Stimulated activated CD4-positive, alpha-beta T cell treated with anti-CD3 and anti-CD28 coated beads, Interleukin-12 subunit alpha, Interleukin-12 subunit beta, amount 100 ng/mL, for 24 hours (primary cell): ENCODE data around the gene MYG1.

ENCODE experiments used
- DNase-seq, 2 experiments: peaks; one replicate each; pipeline ENCODE4 v3.0.0-alpha.2; 2020; ENCODE audit warnings: low read depth in 2 of 2

The MYG1 gene, protein sequence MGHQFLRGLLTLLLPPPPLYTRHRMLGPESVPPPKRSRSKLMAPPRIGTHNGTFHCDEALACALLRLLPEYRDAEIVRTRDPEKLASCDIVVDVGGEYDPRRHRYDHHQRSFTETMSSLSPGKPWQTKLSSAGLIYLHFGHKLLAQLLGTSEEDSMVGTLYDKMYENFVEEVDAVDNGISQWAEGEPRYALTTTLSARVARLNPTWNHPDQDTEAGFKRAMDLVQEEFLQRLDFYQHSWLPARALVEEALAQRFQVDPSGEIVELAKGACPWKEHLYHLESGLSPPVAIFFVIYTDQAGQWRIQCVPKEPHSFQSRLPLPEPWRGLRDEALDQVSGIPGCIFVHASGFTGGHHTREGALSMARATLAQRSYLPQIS

DNA sequence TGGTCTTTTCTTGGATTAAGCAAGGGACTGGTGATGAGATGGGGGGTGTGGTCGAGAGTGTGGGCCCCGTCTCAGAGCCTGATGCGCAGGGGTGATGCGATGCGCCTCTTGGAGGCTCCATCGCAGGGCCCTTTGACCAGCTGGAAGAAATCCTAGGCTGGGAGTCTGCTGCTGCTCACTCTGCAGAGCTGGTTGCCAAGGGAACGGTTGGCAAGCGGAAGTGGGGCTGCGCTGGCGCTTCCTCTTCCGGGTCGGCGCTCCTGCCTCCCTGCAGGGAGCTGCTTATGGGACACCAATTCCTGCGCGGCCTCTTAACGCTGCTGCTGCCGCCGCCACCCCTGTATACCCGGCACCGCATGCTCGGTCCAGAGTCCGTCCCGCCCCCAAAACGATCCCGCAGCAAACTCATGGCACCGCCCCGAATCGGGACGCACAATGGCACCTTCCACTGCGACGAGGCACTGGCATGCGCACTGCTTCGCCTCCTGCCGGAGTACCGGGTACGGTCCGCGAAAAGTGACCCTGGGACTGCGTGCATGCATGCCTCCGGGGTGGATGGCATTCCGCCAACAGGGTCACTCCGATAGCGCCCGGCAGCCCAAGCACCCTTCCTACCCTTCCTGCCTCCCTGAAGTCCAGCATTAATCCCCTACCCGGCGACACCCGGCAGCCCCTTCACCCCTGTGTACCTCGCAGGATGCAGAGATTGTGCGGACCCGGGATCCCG, at the start of gene MYG1:
TSS of gene MYG1 (plus strand) at position 242 of the 727 bp plus-strand sequence. CDS start at position 285, 43 bp downstream.
- peak; percentile 77 to 80 for DNase-seq

DNA sequence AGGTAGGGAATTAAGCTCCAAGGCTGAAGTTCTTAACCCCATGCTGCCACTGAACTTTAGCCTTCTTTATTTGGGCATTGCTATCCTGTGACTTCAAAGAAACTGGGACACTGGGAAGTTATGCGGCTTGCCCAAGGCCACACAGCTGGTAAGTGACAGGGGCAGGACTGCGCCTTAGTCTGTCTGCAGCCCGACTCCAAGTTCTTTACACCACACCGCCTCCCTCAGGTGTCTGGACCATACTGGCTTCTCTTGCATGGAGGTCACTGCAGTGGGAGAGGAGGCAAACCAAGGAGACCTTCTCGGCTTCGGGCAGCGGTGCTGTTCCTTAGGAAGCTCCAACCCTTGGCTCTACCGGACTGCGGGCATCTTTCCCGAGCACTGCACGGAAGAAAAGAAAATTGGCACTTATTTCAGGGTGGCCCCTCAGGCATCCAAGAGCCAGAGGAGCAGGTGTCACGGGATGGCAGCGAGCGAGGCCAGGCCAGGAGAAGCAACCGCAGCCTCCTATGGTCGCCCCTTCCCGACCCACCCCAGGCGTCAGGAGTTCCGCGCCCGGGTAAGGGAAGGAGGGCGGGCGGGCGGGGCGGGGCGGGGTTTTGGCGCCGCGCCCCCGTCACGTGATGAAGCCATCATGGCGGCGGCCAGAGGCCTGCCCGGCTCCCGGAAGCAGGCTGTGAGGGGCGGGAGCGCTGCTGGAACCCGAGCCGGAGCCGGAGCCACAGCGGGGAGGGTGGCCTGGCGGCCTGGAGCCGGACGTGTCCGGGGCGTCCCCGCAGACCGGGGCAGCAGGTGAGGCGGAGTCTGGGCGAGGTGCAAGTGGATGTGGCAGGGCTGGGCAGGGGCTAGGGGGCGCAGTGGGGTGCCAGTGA, 47.8 kb upstream of the MYG1 start:
- DNase-seq, result peak; percentile 54 to 56

DNA sequence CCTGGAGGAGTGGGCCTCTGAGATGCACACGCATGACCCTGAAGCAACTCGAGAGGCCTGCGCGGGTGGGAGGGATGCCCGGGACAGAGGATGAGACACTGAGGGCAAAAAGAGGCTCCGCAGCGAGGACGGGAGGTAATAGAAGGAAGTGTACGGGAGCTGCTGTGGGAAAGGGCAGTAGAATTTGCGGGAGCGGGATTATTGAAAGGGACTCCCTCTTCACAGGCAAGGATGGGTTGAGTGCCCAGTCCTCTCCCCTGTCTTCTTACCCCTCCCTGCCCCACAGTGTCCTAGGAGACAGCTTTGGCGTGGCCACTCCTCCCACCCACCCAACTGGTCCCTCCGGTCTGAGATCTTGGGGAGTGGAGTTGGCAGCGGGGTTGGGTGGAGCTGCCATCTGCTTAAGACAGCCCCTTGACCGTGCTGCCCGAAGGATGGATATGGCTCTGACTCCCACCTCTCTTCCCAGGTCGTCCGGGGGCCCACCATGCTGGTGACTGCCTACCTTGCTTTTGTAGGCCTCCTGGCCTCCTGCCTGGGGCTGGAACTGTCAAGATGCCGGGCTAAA, 47.1 kb upstream of the MYG1 start:
- DNase-seq, result no peak

DNA sequence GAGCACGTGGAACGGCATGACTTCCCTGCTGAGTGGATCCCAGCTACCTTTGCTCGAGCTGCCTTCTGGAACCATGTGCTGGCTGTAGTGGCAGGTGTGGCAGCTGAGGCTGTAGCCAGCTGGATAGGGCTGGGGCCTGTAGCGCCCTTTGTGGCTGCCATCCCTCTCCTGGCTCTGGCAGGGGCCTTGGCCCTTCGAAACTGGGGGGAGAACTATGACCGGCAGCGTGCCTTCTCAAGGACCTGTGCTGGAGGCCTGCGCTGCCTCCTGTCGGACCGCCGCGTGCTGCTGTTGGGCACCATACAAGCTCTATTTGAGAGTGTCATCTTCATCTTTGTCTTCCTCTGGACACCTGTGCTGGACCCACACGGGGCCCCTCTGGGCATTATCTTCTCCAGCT, 46.2 kb upstream of the MYG1 start:
- DNase-seq, result no peak

DNA sequence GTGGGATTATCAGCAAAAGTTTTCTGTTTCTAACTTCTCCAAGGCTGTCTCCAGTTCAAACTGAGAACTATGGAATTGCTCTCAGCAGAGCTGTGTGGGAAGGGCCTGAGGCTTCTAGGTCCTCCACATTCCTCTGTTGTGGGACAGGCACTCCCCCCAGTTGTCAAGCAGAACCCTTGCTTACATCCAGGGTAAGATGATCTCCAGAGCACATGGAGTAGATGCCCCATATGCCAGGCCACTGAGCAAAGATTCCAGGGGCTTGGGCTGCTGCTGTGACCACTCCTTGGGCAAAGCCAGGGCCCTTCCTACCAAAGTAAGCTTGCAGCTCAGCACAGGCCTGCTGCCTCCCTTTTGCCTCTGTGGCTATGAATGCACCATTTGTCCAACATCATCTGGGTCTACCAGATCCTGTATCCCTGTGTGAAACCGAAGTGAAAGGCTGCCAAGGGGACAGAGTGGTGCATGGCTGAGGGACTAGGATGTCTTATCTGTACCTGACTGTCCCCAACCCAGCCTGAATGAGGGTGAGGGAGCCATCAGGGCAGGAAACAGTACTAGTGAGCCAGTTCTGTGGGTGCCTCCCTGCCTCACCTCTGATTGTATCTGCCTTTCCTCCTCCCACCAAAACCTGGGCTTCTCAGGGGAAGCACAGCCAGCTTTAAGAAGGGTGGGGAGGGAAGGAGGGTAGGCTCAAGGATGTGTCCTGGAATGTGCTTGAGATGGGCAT, 44.5 kb upstream of the MYG1 start:
- DNase-seq, result no peak

DNA sequence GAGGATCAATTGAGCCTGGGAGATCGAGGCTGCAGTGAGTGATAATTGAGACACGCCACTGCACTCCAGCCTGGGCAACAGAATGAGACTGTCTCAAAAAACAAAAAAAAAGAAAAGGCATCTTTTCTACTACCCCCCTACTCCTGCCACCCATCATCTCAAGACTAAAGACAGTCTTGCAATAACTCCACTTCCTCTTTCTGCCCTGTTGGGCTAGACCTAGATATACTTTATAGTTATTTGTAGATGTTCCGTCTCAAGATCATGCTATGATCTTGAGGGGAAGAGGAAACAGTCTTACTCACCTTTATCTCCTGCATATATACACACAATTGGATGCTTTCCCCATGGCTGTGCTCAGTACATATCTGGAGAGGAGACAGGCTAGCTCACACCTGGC, 43.5 kb upstream of the MYG1 start:
- no peak for DNase-seq

DNA sequence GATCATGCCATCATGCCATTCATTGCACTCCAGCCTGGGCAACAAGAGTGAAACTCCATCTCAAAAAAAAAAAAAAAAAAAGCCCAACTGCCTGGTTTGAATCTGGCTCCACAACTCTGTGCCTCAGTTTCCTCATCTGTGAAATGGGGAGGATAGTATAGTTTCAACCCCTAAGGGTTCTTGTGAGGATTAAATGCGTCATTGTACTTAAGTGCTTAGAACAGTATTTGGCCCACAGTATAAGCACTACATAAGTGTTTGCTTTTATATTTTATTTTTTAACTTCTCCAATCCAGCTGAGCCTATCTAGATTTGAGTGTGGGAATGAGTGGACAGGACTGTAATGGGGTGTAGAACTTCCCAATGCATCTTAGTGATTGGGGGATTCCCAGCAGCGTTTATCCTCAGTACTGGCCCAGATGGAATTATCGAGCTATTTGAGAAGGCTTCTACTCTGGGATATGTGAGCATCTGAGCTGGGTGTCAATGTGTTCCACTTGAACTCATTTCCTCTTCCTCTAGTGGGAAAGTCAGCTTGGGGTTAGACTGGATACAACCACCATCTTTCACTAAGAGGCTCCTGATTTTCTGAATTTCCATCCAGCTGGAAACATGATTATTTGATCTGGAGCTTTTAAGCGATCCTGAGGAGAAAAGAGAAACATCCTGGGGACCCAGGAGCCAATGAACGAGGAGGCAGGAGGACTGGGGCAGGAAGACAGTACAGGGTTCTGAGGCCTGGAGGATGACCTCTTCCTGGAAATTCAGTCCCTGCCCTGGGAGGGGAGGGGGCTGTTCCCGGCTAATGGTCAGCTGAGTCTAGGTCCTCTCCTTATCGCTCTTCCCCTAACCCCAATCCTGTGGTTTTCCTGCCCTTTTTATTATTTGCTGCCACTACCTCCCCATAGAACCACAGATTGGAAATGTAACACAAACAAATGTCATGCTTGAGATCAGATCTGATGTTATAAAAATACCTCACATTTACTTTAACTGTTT, 40.7 kb upstream of the MYG1 start:
- DNase-seq, result no peak

DNA sequence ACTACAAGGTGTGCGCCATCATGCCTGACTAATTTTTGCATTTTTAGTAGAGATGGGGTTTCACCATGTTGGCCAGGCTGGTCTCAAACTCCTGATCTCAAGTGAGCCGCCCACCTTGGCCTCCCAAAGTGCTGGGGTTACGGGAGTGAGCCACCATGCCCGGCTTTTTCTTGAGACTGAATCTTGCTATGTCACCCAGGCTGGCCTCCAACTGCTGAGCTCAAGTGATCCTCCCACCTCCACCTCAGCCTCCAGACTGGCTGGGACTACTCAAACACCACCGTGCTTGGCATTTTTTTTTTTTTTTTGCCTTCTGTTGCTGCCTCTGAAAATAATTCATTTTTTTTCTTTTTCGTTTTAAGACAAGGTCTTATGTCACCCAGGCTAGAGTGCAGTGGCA, 39.6 kb upstream of the MYG1 start:
- DNase-seq, result no peak

DNA sequence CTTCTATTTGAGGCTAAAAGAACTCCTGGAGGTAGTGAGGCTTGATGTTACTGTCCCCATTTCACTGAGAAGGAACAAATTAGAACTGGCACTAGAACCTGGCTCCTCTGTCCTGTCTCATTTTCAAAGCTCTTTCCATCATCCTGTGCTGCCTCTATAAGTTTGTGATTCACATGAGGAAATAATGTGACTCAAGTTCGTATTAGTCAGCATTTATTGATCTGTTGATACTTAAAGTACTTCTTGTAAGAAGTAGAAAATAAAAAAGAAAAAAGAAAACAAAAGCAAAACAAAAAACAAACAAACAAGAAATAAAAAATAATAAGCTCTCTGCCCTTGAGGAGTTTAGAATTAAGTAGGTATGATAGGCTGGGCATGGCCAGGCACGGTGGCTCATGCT, 33.7 kb upstream of the MYG1 start:
- no peak for DNase-seq

DNA sequence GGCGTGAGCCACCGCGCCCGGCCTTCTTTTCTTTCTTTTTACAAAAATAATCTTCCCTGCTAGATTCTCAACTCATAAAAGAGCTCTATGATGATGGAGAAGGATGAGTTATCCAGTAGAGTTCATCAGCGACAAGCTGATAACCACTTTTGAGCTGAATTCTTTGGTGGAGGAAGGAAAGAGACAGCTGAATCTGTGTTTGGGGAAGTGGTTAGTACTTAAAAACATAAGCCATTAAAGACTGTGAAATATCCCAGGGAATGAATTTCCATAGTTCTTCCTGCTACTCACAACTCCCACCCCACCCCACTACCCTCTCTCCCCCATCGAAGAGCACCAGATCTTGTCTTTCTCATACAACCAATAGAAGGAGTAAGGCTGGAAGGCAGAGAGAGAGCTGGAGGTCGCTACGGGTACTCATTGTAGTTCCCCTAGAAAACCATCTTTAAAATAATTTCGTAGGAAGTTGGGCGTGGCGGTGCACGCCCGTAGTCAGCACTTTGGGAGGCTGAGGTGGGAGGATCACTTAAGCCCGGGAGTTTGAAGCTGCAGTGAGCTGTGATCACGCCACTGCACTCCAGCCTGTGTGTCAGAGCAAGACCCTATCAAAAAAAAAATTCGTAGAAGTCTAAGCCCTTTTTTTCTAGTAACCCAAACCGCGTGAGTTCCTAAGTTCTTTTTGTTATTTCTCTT, 32.0 kb upstream of the MYG1 start:
- no peak for DNase-seq

DNA sequence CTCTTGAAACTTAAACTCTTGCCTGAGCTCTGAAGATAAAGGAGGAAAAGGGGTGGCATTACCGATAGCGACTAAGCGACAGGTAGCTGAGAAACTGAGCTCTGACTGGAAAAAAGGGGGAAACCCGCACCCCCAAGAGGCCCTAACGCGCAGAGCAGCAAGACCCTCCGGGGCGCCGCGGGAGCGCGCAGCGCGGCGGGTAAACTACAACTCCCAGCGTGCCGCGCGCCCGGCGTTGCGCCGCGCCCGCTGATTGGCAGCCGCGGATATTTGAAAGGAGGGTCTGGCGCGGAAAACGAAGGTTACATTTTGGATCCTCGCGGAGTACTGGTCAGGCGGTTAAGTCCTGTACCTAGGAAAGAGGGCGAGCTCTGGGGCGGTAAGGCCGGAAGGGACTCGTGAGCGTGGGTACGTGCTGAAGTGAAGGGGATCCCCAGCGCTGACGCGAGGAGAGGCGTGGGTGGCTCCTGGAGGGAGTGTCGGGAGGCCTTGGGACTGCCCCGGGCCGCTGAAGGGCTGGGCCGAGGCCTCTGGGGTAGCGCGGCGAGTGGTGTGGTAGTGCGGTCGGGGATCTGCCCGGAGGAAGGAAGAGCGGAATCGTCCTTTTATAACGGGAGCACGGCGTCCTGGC, 31.4 kb upstream of the MYG1 start, which contains the start of gene ESPL1:
TSS of gene ESPL1 (plus strand) at position 301 of the 631 bp plus-strand sequence. CDS start 468 bp downstream, outside the sequence.
- DNase-seq, result peak; percentile 70 to 87

DNA sequence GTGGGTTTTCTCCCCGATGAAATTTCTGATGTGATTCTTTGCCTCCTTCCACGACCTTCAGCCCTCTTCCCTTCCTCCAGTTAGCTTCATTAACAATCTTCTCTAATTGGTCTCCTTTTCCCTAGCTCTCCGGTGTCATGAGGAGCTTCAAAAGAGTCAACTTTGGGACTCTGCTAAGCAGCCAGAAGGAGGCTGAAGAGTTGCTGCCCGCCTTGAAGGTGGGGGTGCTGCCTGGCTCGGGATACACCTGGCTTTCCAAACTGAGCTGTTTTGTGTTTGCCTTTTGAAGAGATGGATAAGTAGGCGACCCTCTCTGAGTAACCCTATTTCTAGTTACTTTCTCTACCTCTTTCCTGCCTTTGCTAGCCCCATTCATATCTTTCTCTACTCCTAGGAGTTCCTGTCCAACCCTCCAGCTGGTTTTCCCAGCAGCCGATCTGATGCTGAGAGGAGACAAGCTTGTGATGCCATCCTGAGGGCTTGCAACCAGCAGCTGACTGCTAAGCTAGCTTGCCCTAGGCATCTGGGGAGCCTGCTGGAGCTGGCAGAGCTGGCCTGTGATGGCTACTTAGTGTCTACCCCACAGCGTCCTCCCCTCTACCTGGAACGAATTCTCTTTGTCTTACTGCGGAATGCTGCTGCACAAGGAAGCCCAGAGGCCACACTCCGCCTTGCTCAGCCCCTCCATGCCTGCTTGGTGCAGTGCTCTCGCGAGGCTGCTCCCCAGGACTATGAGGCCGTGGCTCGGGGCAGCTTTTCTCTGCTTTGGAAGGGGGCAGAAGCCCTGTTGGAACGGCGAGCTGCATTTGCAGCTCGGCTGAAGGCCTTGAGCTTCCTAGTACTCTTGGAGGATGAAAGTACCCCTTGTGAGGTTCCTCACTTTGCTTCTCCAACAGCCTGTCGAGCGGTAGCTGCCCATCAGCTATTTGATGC, 30.6 kb upstream of the MYG1 start:
- DNase-seq, result no peak

DNA sequence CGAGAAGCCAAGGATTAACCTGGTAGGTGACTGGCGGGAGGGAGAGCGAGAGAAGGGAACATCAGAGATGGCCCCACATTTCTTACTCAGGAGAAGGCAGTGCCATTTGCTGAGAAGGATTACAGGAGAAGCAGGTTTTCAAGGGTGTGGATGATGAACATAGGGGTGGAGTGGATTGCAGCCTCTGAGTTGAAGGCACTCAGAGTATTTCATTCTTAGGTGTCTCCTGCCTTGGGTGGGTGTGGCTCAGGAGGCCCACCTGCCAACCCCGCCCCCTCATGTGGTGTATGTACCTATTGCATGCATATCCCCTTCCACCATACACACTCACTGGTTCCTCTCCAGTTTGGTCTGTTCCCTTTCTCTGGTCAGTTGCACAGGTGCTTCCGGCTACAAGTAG, 25.1 kb upstream of the MYG1 start:
- no peak for DNase-seq

DNA sequence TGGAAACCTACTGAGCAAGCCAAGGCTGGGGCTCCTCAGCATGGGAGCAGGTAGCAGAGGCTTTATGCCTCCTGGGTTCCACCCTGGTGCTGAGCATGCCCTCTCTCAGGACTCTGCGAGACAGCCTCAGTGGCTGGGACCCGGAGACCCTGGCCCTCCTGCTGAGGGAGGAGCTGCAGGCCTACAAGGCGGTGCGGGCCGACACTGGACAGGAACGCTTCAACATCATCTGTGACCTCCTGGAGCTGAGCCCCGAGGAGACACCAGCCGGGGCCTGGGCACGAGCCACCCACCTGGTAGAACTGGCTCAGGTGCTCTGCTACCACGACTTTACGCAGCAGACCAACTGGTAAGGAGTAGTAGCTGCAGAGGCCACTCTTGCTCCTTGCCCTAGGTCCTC, 23.0 kb upstream of the MYG1 start:
- no peak for DNase-seq

DNA sequence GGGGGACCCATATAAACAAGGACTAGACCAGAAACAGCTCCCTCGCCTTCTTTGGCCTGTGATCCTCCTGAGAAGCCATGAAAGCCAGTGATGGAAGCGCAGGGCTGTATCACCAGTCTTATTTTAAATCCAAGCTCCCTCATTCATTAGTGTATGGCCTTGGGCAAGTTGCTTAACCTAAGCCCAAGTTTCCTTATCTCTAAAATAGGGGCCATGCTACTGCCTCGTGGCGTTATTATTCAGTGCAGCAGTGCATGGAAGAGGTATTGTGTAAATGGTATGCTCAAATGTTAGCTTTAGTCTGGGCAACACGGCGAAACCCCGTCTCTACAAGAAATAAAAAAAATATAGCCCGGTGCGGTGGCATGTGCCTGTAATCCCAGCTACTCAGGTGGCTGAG, 21.5 kb upstream of the MYG1 start:
- no peak for DNase-seq

DNA sequence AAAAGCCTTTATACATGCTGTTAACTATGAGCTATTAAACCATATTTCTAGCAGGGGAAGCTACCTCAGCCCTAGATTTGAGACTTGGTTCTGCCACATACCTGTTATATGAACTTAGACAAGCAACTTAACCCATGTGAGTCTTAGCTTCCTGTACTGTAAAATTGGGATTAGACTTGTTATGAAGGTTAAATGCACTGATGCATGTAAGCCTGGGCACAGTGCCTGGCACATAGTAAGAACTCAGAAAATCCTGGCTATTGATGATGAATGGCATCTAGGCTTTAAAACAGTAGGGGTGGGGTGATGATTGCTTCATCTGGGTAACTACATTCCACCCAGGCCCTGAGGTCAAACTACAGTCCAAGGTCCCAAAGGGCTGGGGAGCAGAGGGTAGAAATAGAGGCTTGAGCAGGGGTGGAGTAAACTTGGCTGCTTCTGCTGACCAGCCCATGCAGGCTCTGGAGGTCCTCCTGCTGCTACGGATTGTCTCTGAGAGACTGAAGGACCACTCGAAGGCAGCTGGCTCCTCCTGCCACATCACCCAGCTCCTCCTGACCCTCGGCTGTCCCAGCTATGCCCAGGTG, 20.1 kb upstream of the MYG1 start:
- DNase-seq, result no peak

DNA sequence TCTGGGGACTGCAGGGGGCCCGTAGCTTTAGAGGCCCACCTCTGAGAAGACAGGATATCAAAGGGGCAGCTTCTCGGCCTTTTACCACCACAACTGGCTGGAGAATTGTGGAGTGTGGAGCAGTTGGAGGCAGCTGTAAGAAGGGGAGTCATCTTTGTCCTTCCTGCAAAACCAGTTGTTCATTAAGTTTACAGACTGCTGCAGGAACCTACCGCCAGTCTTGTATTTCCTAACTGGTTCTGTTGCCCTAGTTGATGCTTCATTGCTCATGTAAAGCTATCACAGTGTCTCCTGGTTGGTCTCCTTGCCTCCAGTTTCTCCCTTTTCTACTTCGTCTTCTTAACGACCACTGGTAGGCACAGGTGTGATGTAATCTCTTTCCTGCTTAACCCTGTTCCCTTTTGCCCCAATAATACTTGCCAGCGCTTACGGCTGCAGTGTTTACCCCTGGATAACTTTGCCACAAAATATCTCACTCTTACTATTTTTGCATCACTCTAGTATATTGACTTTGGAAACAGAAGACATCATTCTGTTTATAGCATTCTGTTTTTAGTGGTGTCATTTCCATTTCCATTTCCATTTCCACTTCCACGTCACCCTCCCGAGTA, 19.5 kb upstream of the MYG1 start:
- DNase-seq, result no peak
